Mucosa of descending colon (tissue), 3 donors: ENCODE results near the gene PNMA8A. TPM values are rescaled to one million over a fixed set of nuclear protein-coding genes. Genes with fewer than 3 reads are reported as not detected.

Experiments
- ATAC-seq: fragments of 200-7000 bp; cut with Tn5 transposase; one replicate; pipeline ENCODE4 v1.9.1; 2020; ENCODE audit warnings: mild to moderate bottlenecking, moderate library complexity
- DNase-seq, 3 donors: peaks; one replicate each; pipeline ENCODE4 v3.0.0-alpha.2; 2020
- H3K36me3 ChIP-seq: fragments of 200-600 bp; one replicate; pipeline ENCODE4 v1.8.0; 2021; ENCODE audit warnings: low read depth, mild to moderate bottlenecking
- H3K4me1 ChIP-seq: fragments of 200-600 bp; one replicate; pipeline ENCODE4 v1.8.0; 2021; ENCODE audit warnings: low read depth, mild to moderate bottlenecking
- H3K4me3 ChIP-seq: fragments of 200-600 bp; one replicate; pipeline ENCODE4 v1.8.0; 2021; ENCODE audit warnings: mild to moderate bottlenecking
- H3K9me3 ChIP-seq: fragments of 200-600 bp; one replicate; pipeline ENCODE4 v1.8.0; 2021; ENCODE audit warnings: mild to moderate bottlenecking
- CTCF ChIP-seq: fragments of 200-600 bp; IDR thresholded peaks from one replicate; pipeline ENCODE4 v1.8.0; 2022; ENCODE audit warnings: antibody characterized with exemption, mild to moderate bottlenecking
- intact Hi-C, 2 donors: fragments of 100-400 bp; cut with DNase I in 1 of 2; cut with micrococcal nuclease in 1 of 2; formaldehyde crosslinking; loops; one replicate each; pipeline versions ENCODE4 v1.11.0 to v1.11.1; 2022; cut with DNase I, micrococcal nuclease
- total RNA-seq, 3 donors: library from RNA; stranded (reverse); fragmentation: NEBNext Ultra II Directional in 2 of 3; extraction: Animal tissue kit (Norgen Biotek cat#: 25700) in 2 of 3; gene quantifications; one replicate each; pipeline versions ENCODE4 v1.2.1 to v1.2.4, GENCODE V29; 2021 to 2023
- donor health status: DM: no; HTN: no; CAD: no; lungs with moderate emphysema.
- donor health status: DM: no; HTN: no; CAD: no.
- donor health status: DM: no; HTN: yes; CAD: no.

Gene PNMA8A
- total RNA-seq, 3 donors from 2014 or later = 0.20 to 3.2 (median 0.80) TPM

GRCh38 chr19:46478356-46478986 is 7.1 kb upstream of the PNMA8A start:
- intact Hi-C loops = no loop called here
- peak; percentile 13 for ATAC-seq
- Histone ChIP-seq H3K9me3 (no peaks in the 10 kb centered on the region), H3K36me3 (no peaks in the 10 kb centered on the region), H3K4me3 (no peak overlapping the region), H3K4me1 (no peaks in the 10 kb centered on the region)
- DNase-seq = no peak
- TF ChIP-seq CTCF = no peak

- intact Hi-C loops = no loop called here
- no peaks in the 10 kb centered on the region for H3K9me3 ChIP-seq
- no peak for DNase-seq
- H3K36me3 ChIP-seq = no peaks in the 10 kb centered on the region
- H3K4me3 ChIP-seq = no peak overlapping the region
- no peak for ATAC-seq
- no peaks in the 10 kb centered on the region for H3K4me1 ChIP-seq
- TF ChIP-seq CTCF = no peak
Observed at GRCh38 chr19:46475986-46476385, 4.6 kb upstream of the PNMA8A start.

DNA sequence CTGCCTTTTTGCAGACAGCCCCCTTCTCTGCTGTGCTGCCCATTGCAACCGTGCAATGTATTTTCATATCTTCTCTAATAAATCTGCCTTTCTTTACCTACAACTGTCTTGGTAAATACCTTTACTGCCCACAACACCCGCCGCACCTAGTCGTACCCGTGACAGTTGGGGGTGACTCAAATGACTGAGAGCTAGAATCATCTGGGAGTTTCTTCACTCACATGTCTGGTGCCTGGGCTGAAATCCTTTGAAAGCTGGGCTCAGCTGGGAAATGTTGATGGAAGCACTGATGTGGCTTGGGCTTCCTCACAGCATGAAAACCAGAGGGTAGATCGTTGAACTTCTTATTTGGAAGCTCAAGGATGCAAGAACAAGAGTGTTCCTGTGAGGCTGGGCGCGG is 2.8 kb upstream of the PNMA8A start:
- H3K9me3 ChIP-seq = no peaks in the 10 kb centered on the region
- TF ChIP-seq CTCF = no peak
- intact Hi-C loops = no loop called here

GRCh38 chr19:46472592-46472991 is 1.2 kb upstream of the PNMA8A start:
- Histone ChIP-seq H3K4me1 (no peaks in the 10 kb centered on the region), H3K4me3 (no peak overlapping the region), H3K9me3 (no peaks in the 10 kb centered on the region), H3K36me3 (no peaks in the 10 kb centered on the region)
- ATAC-seq (no peak), DNase-seq (no peak)
- TF ChIP-seq CTCF = no peak
- intact Hi-C loops = no loop called here

More for the DNA sequence above, 2.8 kb upstream of the PNMA8A start:
- no peak for DNase-seq
- ATAC-seq = no peak
- Histone ChIP-seq H3K4me1 (no peaks in the 10 kb centered on the region), H3K4me3 (no peak overlapping the region), H3K36me3 (no peaks in the 10 kb centered on the region)

GRCh38 chr19:46471811-46472543 is 614 bp upstream of the PNMA8A start:
- no peak for ATAC-seq
- TF ChIP-seq CTCF = no peak

More at GRCh38 chr19:46471811-46472543, 614 bp upstream of the PNMA8A start:
- Histone ChIP-seq H3K4me3 (no peak overlapping the region), H3K9me3 (no peaks in the 10 kb centered on the region), H3K4me1 (no peaks in the 10 kb centered on the region), H3K36me3 (no peaks in the 10 kb centered on the region)
- intact Hi-C loops = no loop called here
- DNase-seq = no peak
